ENCODE data around the gene SCAMP4.

SCAMP4 gene

DNA sequence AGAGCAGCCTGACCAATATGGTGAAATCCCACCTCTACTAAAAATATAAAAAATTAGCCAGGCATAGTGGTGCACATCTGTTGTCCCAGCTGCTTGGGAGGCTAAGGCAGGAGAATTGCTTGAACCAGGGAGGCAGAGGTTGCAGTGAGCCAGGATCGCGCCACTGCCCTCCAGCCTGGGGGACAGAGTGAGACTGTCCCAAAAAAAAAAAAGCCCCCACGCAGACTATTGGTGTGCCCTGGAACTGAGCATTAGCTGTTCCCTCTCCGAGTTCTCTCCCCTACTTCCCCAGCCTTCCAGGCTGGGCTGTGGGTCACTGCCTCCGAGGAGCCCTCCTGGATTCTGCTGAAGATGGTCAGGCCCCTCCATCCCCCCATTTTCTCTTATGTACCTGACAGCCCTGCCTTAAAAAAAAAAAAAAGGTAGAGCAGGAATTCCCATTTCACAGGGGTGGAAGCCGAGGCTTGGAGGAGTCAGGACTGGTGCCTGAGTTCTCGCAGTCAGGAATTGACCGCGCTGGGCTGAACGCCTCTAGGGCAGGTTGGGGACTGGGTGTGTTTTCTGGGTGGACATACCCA lies 1.9 kb downstream of the SCAMP4 start:
- ChIA-PET CTCF (no interaction called here), POLR2A (interaction anchor here (1.0 to 1.1 kb wide), 2 partner anchors 10 to 314 kb away, joined by 3 to 4 read pairs; no protein-coding TSS in a partner anchor)
- TF ChIP-seq ZNF341 (tag by site-specific recombination; IDR thresholded peaks at IDR 0.05; ENCODE audit: low read depth) (peak; percentile 91), ZNF596 (tag by site-specific recombination; IDR thresholded peaks at IDR 0.05) (no peak), MYNN (tag by site-specific recombination; IDR thresholded peaks at IDR 0.05; ENCODE audit: borderline replicate concordance) (no peak), SCRT2 (tag by site-specific recombination; IDR thresholded peaks at IDR 0.05) (no peak)
- TF ChIP-seq, protein P1, sequence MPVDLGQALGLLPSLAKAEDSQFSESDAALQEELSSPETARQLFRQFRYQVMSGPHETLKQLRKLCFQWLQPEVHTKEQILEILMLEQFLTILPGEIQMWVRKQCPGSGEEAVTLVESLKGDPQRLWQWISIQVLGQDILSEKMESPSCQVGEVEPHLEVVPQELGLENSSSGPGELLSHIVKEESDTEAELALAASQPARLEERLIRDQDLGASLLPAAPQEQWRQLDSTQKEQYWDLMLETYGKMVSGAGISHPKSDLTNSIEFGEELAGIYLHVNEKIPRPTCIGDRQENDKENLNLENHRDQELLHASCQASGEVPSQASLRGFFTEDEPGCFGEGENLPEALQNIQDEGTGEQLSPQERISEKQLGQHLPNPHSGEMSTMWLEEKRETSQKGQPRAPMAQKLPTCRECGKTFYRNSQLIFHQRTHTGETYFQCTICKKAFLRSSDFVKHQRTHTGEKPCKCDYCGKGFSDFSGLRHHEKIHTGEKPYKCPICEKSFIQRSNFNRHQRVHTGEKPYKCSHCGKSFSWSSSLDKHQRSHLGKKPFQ (tag by site-specific recombination; IDR thresholded peaks at IDR 0.05) = 0 out of 2 replicates have a peak, but pooled peaks have one; percentile 3
- TF ChIP-seq, protein P2, sequence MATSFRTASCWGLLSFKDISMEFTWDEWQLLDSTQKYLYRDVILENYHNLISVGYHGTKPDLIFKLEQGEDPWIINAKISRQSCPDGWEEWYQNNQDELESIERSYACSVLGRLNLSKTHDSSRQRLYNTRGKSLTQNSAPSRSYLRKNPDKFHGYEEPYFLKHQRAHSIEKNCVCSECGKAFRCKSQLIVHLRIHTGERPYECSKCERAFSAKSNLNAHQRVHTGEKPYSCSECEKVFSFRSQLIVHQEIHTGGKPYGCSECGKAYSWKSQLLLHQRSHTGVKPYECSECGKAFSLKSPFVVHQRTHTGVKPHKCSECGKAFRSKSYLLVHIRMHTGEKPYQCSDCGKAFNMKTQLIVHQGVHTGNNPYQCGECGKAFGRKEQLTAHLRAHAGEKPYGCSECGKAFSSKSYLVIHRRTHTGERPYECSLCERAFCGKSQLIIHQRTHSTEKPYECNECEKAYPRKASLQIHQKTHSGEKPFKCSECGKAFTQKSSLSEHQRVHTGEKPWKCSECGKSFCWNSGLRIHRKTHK (tag by site-specific recombination; IDR thresholded peaks at IDR 0.05) = no peak
- TF ChIP-seq, protein P3, sequence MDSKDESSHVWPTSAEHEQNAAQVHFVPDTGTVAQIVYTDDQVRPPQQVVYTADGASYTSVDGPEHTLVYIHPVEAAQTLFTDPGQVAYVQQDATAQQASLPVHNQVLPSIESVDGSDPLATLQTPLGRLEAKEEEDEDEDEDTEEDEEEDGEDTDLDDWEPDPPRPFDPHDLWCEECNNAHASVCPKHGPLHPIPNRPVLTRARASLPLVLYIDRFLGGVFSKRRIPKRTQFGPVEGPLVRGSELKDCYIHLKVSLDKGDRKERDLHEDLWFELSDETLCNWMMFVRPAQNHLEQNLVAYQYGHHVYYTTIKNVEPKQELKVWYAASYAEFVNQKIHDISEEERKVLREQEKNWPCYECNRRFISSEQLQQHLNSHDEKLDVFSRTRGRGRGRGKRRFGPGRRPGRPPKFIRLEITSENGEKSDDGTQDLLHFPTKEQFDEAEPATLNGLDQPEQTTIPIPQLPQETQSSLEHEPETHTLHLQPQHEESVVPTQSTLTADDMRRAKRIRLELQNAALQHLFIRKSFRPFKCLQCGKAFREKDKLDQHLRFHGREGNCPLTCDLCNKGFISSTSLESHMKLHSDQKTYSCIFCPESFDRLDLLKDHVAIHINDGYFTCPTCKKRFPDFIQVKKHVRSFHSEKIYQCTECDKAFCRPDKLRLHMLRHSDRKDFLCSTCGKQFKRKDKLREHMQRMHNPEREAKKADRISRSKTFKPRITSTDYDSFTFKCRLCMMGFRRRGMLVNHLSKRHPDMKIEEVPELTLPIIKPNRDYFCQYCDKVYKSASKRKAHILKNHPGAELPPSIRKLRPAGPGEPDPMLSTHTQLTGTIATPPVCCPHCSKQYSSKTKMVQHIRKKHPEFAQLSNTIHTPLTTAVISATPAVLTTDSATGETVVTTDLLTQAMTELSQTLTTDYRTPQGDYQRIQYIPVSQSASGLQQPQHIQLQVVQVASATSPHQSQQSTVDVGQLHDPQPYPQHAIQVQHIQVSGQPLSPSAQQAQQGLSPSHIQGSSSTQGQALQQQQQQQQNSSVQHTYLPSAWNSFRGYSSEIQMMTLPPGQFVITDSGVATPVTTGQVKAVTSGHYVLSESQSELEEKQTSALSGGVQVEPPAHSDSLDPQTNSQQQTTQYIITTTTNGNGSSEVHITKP (tag by site-specific recombination; IDR thresholded peaks at IDR 0.05) = peak; percentile 92
- no peaks in the 10 kb centered on the region for H3K9me3 ChIP-seq (ENCODE audit: control insufficient read depth, insufficient read depth, low read depth, low read length)
- H3K4me3 ChIP-seq (ENCODE audit: low read depth, low read length) = no peak overlapping the region
- H3K4me1 ChIP-seq (ENCODE audit: control insufficient read depth, insufficient read depth, low read length) = peaks cover 12% of the 10 kb centered on the region
- peaks cover 0 to 25% of the 10 kb centered on the region in 2 experiments; a peak in 2 of 3 replicates for H3K36me3 ChIP-seq (ENCODE audit: control insufficient read depth in 2 of 2, insufficient read depth in 1 of 2, low read length in 2 of 2)
- 0 out of 2 replicates have a peak overlapping the region, but pooled peaks have one; percentile 3 for H3K27ac ChIP-seq (ENCODE audit: extremely low read depth, low read depth, low read length)

DNA sequence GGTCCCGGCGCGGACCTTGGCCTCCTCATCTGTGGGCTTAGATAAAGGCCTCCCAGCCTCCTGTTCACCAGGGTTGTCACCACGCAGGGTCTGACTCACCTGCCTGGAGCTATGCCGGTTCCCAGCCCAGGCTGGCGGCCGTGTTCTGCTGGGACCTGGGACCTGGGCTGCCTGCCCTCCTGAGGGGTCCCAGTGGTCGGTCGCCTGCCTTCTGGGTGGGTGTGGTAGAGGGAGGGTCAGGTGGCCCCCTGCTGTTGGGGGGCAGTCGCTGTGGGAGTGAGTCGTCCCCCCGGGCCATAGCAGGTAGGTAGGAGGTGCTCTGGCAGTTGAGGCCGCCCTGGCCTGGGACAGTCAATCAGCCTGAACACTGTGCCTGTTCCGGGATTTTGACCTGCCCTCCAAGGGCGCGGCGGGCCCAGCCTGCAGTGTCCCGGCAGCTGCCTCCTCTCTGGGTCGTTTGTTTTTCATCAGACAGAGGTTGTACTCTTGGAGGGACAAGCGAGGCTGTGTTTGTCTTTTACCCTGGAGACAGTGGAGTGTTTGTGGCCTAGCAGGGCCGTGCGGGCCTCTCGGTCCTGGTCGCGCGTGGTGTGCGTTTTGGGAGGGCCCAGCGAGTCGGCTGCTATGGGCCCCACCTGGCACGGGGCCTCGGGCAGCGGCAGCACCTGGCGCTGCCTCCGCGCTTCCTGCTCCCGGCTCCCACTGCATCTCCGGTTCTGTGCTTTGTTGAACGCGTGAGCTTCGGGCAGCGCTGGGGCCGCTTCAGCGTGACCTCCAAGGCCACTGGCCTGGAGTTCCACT lies 2.6 kb downstream of the SCAMP4 start:
- peaks cover 0 to 32% of the 10 kb centered on the region in 2 experiments; a peak in 2 of 3 replicates for H3K36me3 ChIP-seq (ENCODE audit: control insufficient read depth in 2 of 2, insufficient read depth in 1 of 2, low read length in 2 of 2)
- TF ChIP-seq, protein P4, sequence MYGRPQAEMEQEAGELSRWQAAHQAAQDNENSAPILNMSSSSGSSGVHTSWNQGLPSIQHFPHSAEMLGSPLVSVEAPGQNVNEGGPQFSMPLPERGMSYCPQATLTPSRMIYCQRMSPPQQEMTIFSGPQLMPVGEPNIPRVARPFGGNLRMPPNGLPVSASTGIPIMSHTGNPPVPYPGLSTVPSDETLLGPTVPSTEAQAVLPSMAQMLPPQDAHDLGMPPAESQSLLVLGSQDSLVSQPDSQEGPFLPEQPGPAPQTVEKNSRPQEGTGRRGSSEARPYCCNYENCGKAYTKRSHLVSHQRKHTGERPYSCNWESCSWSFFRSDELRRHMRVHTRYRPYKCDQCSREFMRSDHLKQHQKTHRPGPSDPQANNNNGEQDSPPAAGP (tag by site-specific recombination; IDR thresholded peaks at IDR 0.05) = no peak
- TF ChIP-seq KLF1 (tag by site-specific recombination; IDR thresholded peaks at IDR 0.05) (0 out of 2 replicates have a peak, but pooled peaks have one; percentile 33), ZFP69B (tag by site-specific recombination; IDR thresholded peaks at IDR 0.05) (peak; percentile 41; the same call in 1 of the 2 replicates), SP2 (tag by site-specific recombination; IDR thresholded peaks at IDR 0.05) (peak; percentile 13; the same call in 1 of the 2 replicates), ZNF140 (tag by site-specific recombination; IDR thresholded peaks at IDR 0.05) (no peak), ZNF138 (tag by site-specific recombination; IDR thresholded peaks at IDR 0.05; ENCODE audit: borderline replicate concordance) (no peak), KLF10 (tag by site-specific recombination; IDR thresholded peaks at IDR 0.05) (no peak), ZNF248 (tag by site-specific recombination; IDR thresholded peaks at IDR 0.05) (no peak), BCL11B (tag by site-specific recombination; IDR thresholded peaks at IDR 0.05; ENCODE audit: low read depth) (no peak), ZBTB48 (tag by site-specific recombination; IDR thresholded peaks at IDR 0.05) (no peak)
- TF ChIP-seq, protein P5, sequence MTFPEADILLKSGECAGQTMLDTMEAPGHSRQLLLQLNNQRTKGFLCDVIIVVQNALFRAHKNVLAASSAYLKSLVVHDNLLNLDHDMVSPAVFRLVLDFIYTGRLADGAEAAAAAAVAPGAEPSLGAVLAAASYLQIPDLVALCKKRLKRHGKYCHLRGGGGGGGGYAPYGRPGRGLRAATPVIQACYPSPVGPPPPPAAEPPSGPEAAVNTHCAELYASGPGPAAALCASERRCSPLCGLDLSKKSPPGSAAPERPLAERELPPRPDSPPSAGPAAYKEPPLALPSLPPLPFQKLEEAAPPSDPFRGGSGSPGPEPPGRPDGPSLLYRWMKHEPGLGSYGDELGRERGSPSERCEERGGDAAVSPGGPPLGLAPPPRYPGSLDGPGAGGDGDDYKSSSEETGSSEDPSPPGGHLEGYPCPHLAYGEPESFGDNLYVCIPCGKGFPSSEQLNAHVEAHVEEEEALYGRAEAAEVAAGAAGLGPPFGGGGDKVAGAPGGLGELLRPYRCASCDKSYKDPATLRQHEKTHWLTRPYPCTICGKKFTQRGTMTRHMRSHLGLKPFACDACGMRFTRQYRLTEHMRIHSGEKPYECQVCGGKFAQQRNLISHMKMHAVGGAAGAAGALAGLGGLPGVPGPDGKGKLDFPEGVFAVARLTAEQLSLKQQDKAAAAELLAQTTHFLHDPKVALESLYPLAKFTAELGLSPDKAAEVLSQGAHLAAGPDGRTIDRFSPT (tag by site-specific recombination; IDR thresholded peaks at IDR 0.05) = 0 out of 2 replicates have a peak, but pooled peaks have one; percentile 16
- TF ChIP-seq, protein P6, sequence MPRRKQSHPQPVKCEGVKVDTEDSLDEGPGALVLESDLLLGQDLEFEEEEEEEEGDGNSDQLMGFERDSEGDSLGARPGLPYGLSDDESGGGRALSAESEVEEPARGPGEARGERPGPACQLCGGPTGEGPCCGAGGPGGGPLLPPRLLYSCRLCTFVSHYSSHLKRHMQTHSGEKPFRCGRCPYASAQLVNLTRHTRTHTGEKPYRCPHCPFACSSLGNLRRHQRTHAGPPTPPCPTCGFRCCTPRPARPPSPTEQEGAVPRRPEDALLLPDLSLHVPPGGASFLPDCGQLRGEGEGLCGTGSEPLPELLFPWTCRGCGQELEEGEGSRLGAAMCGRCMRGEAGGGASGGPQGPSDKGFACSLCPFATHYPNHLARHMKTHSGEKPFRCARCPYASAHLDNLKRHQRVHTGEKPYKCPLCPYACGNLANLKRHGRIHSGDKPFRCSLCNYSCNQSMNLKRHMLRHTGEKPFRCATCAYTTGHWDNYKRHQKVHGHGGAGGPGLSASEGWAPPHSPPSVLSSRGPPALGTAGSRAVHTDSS (tag by site-specific recombination; IDR thresholded peaks at IDR 0.05) = no peak

More for the DNA sequence above, 2.6 kb downstream of the SCAMP4 start:
- ChIA-PET CTCF (no interaction called here), POLR2A (interaction anchor here (0.5 to 1.0 kb wide), 2 partner anchors 10 to 103 kb away, joined by 3 to 8 read pairs; no protein-coding TSS in a partner anchor)
- Histone ChIP-seq H3K4me1 (ENCODE audit: control insufficient read depth, insufficient read depth, low read length) (peaks cover 12% of the 10 kb centered on the region), H3K9me3 (ENCODE audit: control insufficient read depth, insufficient read depth, low read depth, low read length) (no peaks in the 10 kb centered on the region), H3K27ac (ENCODE audit: extremely low read depth, low read depth, low read length) (peak overlapping the region; percentile 3; the same call in 1 of the 2 replicates), H3K4me3 (ENCODE audit: low read depth, low read length) (no peak overlapping the region)

Measured in HEK293 (cell line).